Stimulated activated CD8-positive, alpha-beta memory T cell treated with anti-CD3 and anti-CD28 coated beads, Interleukin-7, amount 100 ng/mL, for 4 hours (primary cell): ENCODE data around the gene ADM2.

Source experiments
- DNase-seq, 2 donors: peaks; one replicate each; pipeline ENCODE4 v3.0.0-alpha.2; 2020; ENCODE audit warnings: low read depth in 2 of 2

ADM2 gene

GRCh38 chr22:50467341-50467740, 14.0 kb upstream of the ADM2 start:
- no peak for DNase-seq

- DNase-seq: no peak
Observed at GRCh38 chr22:50467773-50468440, 13.4 kb upstream of the ADM2 start.

GRCh38 chr22:50468626-50469025, 12.7 kb upstream of the ADM2 start:
- DNase-seq: no peak

GRCh38 chr22:50469377-50470305, 11.7 kb upstream of the ADM2 start:
- DNase-seq: peak; percentile 97

GRCh38 chr22:50470491-50470890, 10.9 kb upstream of the ADM2 start:
- DNase-seq: no peak

- no peak for DNase-seq
Observed at GRCh38 chr22:50471197-50471847, 10.0 kb upstream of the ADM2 start.

GRCh38 chr22:50471962-50472361, 9.4 kb upstream of the ADM2 start:
- no peak for DNase-seq

- no peak for DNase-seq
Observed at GRCh38 chr22:50473088-50473487, 8.3 kb upstream of the ADM2 start.

- DNase-seq: peak in 1 of 2 donors; percentile 26
Observed at GRCh38 chr22:50473855-50474671, 7.3 kb upstream of the ADM2 start.

GRCh38 chr22:50474710-50475651, 6.4 kb upstream of the ADM2 start, which contains the start of gene SBF1:
SBF1 (minus strand) TSS chr22:50475035; CDS start chr22:50474840, 195 bp downstream.
- DNase-seq: peak; percentile 70 to 83

GRCh38 chr22:50475652-50476002, 5.7 kb upstream of the ADM2 start:
- no peak for DNase-seq

GRCh38 chr22:50476868-50477267, 4.5 kb upstream of the ADM2 start:
- no peak for DNase-seq

GRCh38 chr22:50477923-50478322, 3.4 kb upstream of the ADM2 start:
- DNase-seq: no peak

GRCh38 chr22:50479721-50480120, 1.6 kb upstream of the ADM2 start:
- no peak for DNase-seq

GRCh38 chr22:50481045-50481439, 301 bp upstream of the ADM2 start:
- no peak for DNase-seq

- no peak for DNase-seq
Observed at GRCh38 chr22:50482107-50483074, 1.0 kb downstream of the ADM2 start.

GRCh38 chr22:50483106-50483505, 1.8 kb downstream of the ADM2 start:
- no peak for DNase-seq

- no peak for DNase-seq
Observed at GRCh38 chr22:50483556-50483955, 2.2 kb downstream of the ADM2 start.
